CD4-positive, alpha-beta T cell treated with Interleukin-2 at 100 ng/mL for 4 hours (primary cell): ENCODE measurements around the gene COX8C.
"Not testable (repeated sequence)": the region's sequence is repeated elsewhere in the genome, so short reads cannot be mapped to it uniquely, and the experiment has no call there.

ENCODE experiments used
- DNase-seq: peaks from one replicate; pipeline ENCODE4 v3.0.0-alpha.2; 2020; ENCODE audit warnings: low spot score

Gene COX8C

DNA sequence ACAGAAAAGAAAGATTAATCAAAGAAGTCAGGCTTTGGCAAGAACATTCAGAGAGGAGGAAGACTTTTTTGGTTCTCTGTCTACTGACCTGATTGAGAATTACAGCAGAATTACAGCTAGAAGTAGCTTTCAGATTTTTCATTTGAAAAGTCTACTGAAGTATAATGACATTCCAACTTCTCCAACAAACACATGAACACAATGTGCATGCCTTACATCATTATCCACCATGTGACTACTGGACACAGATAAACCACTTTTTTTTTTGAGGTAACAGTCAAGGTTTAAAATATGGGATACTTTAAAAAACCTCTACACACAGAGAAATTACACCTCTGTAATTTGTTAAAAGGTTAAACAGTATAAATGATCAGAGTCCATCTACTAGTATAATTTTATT, 26.5 kb upstream of the COX8C start:
- no peak for DNase-seq

DNA sequence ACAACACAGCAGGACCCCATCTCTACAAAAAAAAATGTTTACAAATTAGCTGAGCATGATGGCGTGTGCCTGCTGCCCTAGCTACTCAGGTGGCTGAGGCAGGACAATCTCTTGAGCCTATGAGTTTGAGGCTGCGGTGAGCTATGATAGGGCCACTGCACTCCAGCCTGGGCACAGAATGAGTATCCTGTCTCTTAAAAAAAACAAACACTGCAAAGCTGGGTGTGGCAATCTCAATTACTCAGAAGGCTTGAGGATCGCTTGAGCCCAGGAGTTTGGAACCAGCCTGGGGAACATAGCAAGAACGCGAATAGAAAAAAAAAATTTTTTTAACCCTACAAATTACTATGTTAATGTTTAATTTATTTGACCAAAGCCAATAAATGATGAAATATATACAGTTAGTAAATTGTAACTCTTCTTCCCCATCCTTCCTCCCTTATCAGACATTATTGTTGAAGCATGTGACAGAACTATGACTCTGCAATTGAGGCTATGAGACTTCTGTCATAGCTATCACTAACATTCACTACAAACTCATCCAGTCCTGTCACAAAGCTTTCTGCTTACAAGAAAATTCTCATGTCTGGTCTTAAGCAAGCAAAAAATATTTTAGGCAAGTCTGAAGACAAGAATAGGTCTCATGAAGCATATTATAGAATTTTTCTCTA, 23.9 kb upstream of the COX8C start:
- DNase-seq = no peak

DNA sequence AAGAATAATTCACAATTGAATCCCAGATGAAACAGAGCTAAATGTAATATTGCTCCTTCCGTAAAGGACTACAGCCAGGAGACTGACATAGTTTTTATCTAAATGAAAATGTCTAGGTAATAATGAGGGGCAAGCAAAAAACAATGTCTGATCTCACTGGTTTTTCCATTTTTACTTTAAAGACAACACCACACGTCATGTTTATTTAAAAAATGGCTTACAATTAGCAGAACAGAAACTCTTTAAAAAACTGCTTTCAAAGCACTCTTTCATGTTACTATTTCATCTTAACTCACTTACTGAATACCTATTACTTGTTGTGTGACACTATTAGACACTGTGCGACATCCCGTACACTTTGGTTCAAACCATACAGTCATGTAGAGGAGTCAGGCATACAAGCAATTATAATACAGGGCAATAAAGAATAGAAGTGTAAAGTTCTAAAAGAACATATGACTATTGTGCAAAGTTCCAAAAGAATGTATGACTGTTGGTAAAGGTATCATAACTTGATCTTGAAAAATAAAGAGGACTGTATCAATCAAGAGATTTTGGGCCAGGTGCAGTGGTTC, 23.3 kb upstream of the COX8C start:
- no peak for DNase-seq

DNA sequence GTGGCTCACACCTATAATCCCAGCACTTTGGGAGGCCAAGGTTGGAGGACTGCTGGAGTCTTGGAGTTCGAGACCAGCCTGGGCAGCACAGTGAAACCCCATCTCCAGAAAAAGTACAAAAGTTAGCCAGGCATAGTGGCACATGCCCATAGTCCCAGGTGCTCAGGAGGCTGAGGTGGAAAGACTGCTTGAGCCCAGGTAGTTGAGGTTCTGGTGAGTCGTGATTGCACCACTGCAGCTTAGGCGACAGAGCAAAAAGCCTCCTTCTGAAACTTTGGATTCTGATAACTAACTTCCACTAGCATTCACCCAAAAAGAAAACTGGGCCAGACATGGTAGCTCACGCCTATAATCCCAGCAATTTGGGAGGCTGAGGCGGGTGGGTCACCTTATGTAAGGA, 20.8 kb upstream of the COX8C start:
- no peak for DNase-seq

DNA sequence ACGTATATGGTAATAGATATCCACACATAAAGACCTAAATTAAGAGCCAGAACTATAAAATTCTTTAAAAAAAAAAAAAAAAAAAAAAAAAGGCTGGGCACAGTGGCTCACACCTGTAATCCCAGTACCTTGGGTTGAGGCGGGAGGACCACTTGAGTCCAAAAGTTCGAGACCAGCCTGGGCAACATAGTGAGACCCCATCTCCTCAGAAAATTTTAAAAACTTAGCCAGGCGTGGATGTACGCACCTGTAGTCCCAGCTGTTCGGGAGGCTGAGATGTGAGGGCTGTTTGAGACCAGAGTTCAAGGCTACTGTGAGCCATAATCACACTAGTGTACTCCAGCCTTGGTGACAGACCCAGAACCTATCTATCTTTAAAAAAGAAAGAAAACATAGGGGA, 18.4 kb upstream of the COX8C start:
- DNase-seq = no peak

DNA sequence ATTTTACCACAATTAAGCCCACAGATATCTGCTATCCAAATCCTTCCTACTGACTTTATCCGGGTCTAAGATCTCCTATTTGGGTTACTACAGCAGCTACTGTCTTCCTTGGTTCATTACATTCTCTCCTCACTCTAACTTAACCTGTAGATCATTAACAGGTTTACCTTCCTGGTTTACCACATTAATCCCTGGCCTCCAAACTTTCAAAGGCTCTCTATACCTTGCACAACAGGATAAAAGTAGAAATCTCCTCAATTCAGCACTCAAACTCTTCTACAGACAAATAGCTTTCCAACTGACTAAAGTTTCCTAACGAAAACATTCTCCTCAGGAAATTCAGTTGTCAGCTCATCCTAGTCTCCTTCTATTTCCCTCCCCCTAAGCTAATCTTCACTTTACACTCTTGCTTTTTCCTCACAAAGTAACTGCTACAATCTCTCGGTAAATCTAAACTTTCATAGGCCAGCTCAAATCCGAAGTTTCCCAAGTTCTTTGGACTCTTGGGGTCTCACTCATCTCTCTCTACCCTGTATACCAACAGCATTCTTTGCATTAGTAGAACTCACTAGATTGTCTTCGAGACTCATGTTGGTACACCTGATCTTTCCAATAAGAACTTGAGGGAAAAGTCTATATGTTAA, 16.9 kb upstream of the COX8C start:
- DNase-seq = no peak

- no peak for DNase-seq
These were observed 16.4 kb upstream of the COX8C start for GRCh38 chr14:93330609-93331000.

GRCh38 chr14:93331002-93331727, 15.8 kb upstream of the COX8C start:
- DNase-seq = no peak

- DNase-seq = no peak
These were observed 15.1 kb upstream of the COX8C start for GRCh38 chr14:93331728-93332396.

DNA sequence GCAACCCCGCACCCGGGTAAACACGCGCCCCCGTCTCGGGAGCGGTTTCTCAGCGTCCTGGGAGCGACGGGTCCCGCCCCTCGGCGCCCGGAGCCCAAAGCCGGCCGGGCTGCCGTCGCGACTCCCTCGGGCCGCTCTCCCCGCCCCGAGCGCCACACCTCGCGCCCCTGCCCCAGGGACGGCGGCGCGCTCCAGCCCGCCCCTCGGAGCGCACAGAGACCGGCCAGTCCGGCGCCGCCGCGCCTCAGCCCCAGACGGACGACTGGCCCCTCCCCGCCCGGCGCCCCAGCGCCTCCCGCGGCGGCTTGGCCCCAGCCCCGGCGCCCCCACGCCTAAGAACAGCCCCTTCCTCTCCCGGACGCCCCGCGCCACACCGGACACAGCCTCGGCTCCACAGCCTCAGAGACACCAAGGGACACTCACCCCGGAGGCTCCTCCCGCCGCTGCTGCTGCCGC, 14.6 kb upstream of the COX8C start:
- no peak for DNase-seq

- DNase-seq = peak; percentile 93
These were observed 13.9 kb upstream of the COX8C start, which contains the start of gene BTBD7 for GRCh38 chr14:93332853-93333630. Gene BTBD7, minus strand, starts transcription at chr14:93333036. Its CDS starts 36,985 bp downstream, at chr14:93296051.

DNA sequence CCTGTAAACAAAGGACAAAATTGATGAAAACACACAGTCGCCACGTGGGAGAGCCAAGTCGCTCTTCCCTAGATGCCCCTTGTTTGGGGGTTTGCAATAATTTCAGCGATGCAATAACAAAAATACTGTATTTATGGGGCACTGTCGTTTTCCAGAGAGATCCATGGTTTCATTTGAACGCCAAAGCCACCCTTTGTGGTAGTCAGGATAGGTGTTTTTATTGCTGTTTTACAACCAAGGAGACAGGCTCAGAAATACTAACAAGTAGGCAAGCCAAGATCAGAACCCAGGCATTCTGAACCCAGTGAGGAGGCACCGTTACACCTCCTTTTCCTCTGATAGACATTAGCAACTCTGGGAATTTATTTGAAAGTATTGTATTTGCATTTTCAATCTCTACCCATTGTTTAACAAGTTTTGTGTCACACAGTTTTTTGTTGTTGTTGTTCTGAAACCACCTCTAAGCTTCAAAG, 13.3 kb upstream of the COX8C start:
- no peak for DNase-seq

DNA sequence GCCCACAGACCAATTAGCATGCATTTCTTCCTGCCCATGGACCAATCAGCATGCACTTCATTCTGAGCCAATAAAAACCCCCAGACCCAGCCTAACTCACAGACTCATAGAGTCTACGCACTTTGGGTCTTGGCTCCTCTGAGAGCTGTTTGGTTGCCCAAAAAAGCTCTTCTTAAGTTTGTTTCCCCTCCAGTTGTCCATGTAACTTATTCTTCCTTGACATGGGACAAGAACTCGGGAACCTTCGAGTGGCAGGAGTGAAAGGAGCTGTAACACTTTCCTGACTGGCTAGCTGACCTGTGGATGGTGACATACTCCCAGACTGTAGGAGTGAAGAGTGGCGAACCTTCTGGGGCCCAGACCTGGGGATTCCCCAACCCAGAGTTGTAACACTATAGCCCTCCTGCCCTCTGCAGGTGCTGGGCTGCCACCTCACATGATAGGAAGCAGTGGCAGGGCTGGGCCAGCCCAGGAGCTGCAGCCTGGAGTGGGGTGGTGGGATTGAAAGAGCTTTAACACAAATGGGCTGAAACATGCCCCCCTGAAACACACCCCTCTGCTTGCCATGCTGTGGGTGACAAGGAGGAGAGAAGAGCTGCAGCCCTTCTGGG, 9.7 kb upstream of the COX8C start:
- DNase-seq = no peak

DNA sequence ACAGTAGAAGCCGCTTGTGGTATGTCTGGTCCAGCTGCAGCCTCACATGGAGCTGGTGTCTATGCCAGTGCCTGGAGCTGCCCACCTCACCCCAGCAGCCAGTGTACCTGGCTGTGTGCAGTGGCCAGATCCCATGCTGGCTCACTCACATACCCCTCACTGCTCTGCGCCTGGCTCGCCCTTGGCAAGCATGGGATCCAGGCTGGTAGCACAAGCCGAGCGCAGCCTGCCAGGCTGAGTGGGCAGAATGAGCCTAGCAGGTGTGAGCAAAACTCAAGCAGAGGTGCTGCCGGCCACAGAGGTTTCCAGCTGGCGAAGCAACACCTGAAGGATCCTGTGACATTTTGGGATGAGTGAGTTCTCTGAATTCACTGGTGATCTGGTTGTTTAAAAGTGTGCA, 9.1 kb upstream of the COX8C start:
- DNase-seq = no peak

GRCh38 chr14:93343266-93343665, 3.7 kb upstream of the COX8C start:
- DNase-seq = no peak

DNA sequence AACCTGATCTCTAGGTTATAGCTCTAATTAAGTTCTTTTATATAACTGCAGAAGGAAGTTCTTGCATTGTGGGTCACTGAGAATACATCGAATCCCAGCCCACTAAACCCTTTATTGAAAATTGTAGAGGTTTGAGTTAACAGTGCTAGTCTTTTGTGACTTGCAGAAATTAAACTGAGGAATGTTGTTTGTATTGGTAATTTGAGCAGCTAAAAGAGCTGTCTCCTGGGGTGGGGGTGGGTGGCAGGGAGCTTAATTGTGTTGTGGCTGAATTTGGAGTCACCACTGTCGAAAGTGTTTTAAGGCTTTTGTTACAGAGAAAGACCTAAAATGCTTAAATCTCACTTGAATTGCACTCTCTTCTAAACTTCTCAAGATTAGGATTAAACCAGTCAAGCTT, 3.2 kb upstream of the COX8C start:
- DNase-seq = no peak

GRCh38 chr14:93347850-93348249, 868 bp downstream of the COX8C start:
- no peak for DNase-seq

DNA sequence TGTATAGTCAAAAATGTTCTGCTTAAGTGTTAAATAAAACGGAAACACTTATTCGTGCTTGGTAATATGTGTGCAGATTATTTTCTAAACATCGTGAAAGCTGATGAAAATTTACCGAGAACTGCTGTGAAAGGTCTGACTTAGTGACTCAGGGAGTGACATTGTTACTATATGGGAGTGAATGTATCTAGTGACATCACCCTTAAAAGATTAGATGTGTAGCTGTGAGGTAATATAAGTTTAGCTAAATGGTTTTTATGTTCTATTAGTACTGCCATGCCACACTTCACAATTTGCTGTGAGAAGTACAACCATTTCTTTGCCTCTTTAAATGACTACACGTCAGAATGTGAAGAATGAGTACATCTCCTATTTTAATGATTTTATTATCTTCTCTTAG, 1.3 kb downstream of the COX8C start:
- DNase-seq = no peak

GRCh38 chr14:93354873-93355272, 7.9 kb downstream of the COX8C start:
- not testable (repeated sequence) for DNase-seq

DNA sequence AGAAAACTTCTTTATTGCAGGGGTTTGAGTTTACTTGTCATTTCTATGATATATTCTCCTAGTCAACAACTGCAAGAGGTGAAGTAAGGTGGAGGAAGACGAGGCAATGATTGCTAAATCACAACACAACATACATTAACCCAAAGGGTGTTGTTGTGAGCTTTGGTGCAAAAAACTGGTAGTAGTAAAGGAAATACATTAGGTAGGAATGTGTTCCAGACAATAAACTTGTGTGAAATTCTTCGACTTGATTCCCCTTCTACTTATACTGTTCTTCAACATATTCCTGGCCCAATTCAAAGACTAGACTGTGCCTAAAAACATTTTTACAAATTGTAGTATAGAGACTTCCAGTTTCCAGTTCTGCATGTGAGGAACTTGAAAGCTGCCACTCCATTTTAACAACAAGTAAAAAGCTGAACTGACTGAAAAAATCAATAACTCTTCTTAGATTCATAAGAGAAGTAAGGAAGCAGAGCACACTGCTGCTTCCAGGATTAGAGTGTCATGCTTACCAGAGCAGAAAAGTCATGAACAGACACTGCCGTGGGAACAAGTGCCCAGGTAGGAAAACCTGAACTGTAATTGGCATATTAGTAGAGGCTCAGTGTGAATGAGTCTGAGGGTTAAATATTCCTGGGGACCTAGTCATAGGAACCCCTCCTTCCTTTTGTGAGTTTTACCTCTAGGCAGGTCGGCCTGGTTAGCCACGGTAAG, 22.2 kb downstream of the COX8C start:
- no peak for DNase-seq
